HepG2 (cell line): ENCODE data around the gene POC1B. TPM values are rescaled to one million over a fixed set of nuclear protein-coding genes. Genes with fewer than 3 reads are reported as not detected.

ENCODE experiments used
- DNMT3B ChIP-seq: conservative IDR thresholded peaks from 2 replicates; pipeline ENCODE4 v1.6.1; 2016; ENCODE audit warnings: missing biosample characterization, control low read depth
- ELF3 ChIP-seq: IDR thresholded peaks from 2 replicates; pipeline ENCODE4 v1.6.1; 2016; ENCODE audit warnings: missing genetic modification reagents, missing compliant biosample characterization
- HDAC2 ChIP-seq: sonication (generic); formaldehyde crosslinking; IDR thresholded peaks from 2 replicates; pipeline ENCODE4 v1.4.0; 2020; ENCODE audit warnings: missing genetic modification reagents
- MYC ChIP-seq: sonication (generic); formaldehyde crosslinking; IDR thresholded peaks from 2 replicates; pipeline ENCODE4 v1.9.0; 2021; ENCODE audit warnings: missing genetic modification reagents, borderline replicate concordance
- NFKB2 ChIP-seq: sonication (generic); formaldehyde crosslinking; IDR thresholded peaks from 2 replicates; pipeline ENCODE4 v1.4.0; 2020; ENCODE audit warnings: missing genetic modification reagents, borderline replicate concordance
- NR2F6 ChIP-seq, 2 experiments: IDR thresholded peaks; 2 replicates each; pipeline ENCODE4 v1.6.1; 2016; ENCODE audit warnings: antibody characterized with exemption in 1 of 2, mild to moderate bottlenecking in 1 of 2
- PATZ1 ChIP-seq: sonication (generic); formaldehyde crosslinking; IDR thresholded peaks from 2 replicates; pipeline ENCODE4 v1.4.0; 2020; ENCODE audit warnings: missing genetic modification reagents
- RXRA ChIP-seq: sonication (generic); formaldehyde crosslinking; IDR thresholded peaks from 2 replicates; pipeline ENCODE4 v1.5.1; 2020; ENCODE audit warnings: missing genetic modification reagents
- TCF7 ChIP-seq: sonication (generic); IDR thresholded peaks from 2 replicates; pipeline ENCODE4 v1.6.1; 2016; ENCODE audit warnings: antibody characterized with exemption, low read depth
- THRA ChIP-seq: sonication (generic); formaldehyde crosslinking; IDR thresholded peaks from 2 replicates; pipeline ENCODE4 v1.4.0; 2020; ENCODE audit warnings: missing genetic modification reagents, borderline replicate concordance
- ZBTB1 ChIP-seq: sonication (generic); formaldehyde crosslinking; IDR thresholded peaks from 2 replicates; pipeline ENCODE4 v1.4.0; 2020; ENCODE audit warnings: missing genetic modification reagents, borderline replicate concordance
- ZBTB33 ChIP-seq: sonication (generic); formaldehyde crosslinking; IDR thresholded peaks from 2 replicates; pipeline ENCODE4 v1.4.0; 2020; ENCODE audit warnings: missing genetic modification reagents
- ZC3H13 ChIP-seq: sonication (generic); formaldehyde crosslinking; IDR thresholded peaks from 2 replicates; pipeline ENCODE4 v1.8.1; 2023; ENCODE audit warnings: mild to moderate bottlenecking, missing genetic modification reagents, moderate library complexity
- ZNF274 ChIP-seq: sonication (generic); formaldehyde crosslinking; IDR thresholded peaks from 2 replicates; pipeline ENCODE4 v1.5.1; 2020; ENCODE audit warnings: mild to moderate bottlenecking, missing genetic modification reagents
- ZNF564 ChIP-seq: sonication (generic); formaldehyde crosslinking; IDR thresholded peaks from 2 replicates; pipeline ENCODE4 v1.8.1; 2023; ENCODE audit warnings: mild to moderate bottlenecking, missing genetic modification reagents
- ZNF619 ChIP-seq: sonication (generic); formaldehyde crosslinking; IDR thresholded peaks from 2 replicates; pipeline ENCODE4 v1.4.0; 2020; ENCODE audit warnings: mild to moderate bottlenecking, missing genetic modification reagents
- ZNF639 ChIP-seq: conservative IDR thresholded peaks from 2 replicates; pipeline ENCODE4 v1.6.1; 2018; ENCODE audit warnings: missing genetic modification reagents
- ZNF878 ChIP-seq: sonication (generic); formaldehyde crosslinking; IDR thresholded peaks from 2 replicates; pipeline ENCODE4 v1.8.1; 2023; ENCODE audit warnings: mild to moderate bottlenecking, missing genetic modification reagents, moderate library complexity
- polyA plus RNA-seq, 8 experiments: library from polyadenylated mRNA; depleted of rRNA in 3 of 8; stranded (reverse) in 7 of 8; unstranded in 1 of 8; fragments of >200 nt; fragmentation: Illumina TruSeq in 4 of 8; extraction: Trizol in 4 of 8; gene quantifications; 2 replicates each; pipeline versions ENCODE4 v1.2.1 to v1.2.3, GENCODE V29; 2011 to 2016; ENCODE audit warnings: low read depth in 4 of 8, missing spikeins in 1 of 8, mixed read lengths in 1 of 8; ENCODE audit not compliant: insufficient read depth in 1 of 8
- total RNA-seq, 5 experiments: library from RNA; depleted of rRNA; stranded (reverse); fragments of >200 nt; fragmentation: Illumina TruSeq; extraction: Trizol; gene quantifications; 2 replicates each; pipeline ENCODE4 v1.2.3, GENCODE V29; 2016; ENCODE audit warnings: low read depth in 1 of 5

Gene POC1B
- total and polyA plus RNA-seq, 2 of the 13 experiments (the other 11 are each of a cell fraction or from before 2014, with no cell fraction given): 9.3 to 11.0 TPM

DNA sequence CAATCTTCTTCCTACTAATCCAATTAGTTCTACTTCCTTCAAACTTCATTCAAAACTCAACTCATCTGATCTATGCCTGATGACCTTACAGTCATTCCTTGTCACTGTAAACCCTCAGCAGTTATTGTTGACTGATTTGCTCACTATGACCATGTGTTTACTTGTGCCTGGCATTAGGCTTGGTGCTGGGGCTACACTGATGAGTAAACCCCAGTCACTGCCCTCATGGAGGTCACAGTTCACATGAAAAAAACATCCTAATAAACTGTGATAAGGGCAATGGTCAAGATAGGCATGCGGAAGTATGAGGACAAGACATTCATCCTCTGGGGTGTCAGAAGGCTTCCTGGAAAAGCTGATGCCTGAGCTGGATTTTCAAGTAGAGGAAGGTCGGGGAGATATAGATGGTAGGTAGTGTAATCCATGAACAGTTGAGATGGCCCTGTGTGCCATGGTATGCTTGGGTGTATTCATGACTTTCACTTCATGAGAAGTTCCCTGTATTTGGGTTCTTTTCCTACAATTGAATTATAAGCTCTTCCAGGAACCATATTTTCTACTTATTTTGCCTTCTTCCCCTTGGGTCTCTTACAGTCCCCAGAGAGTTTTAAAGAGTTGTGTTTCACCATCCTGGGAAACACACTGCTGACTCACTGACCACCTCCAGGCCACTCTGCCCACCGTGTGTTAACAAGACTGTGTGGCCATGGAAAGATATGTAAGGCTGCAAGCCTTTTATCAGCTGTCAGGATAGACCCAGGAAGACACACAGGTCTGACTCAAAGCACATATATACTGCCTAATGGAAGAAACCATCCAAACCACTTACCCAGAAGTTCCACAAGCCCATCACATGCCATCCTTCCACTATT is 134.8 kb downstream of the POC1B start (continued):
- TF ChIP-seq ZNF639 (0 out of 2 replicates have a peak, but pooled peaks have one; percentile 22), ZBTB1 (CRISPR knock-in tag) (no peak), PATZ1 (CRISPR knock-in tag) (peak; percentile 61; the same call in 1 of the 2 replicates), ZC3H13 (CRISPR knock-in tag) (0 out of 2 replicates have a peak, but pooled peaks have one; percentile 57), ZNF564 (CRISPR knock-in tag) (no peak), ELF3 (CRISPR knock-in tag) (peak; percentile 100), THRA (CRISPR knock-in tag) (peak; percentile 90; the same call in 1 of the 2 replicates), ZNF274 (CRISPR knock-in tag) (no peak), TCF7 (peak; percentile 58; the same call in 1 of the 2 replicates), NFKB2 (CRISPR knock-in tag) (no peak), ZNF619 (peak; percentile 42; the same call in 1 of the 2 replicates), RXRA (CRISPR knock-in tag) (peak; percentile 81; the same call in 1 of the 2 replicates), ZNF878 (CRISPR knock-in tag) (peak; percentile 66; the same call in 1 of the 2 replicates), DNMT3B (CRISPR knock-in tag) (peak; percentile 51; the same call in 1 of the 2 replicates), ZBTB33 (CRISPR knock-in tag) (0 out of 2 replicates have a peak, but pooled peaks have one; percentile 26), NR2F6 (IDR thresholded peaks at IDR 0.05) (peak; percentile 99), NR2F6 (CRISPR knock-in tag; IDR thresholded peaks at IDR 0.05) (peak; percentile 100), HDAC2 (peak; percentile 98), MYC (peak; percentile 51; the same call in 1 of the 2 replicates)
